CD14-positive monocyte (primary cell): ENCODE results near the gene PRCD. TPM values are rescaled to one million over a fixed set of nuclear protein-coding genes. Genes with fewer than 3 reads are reported as not detected.
A peak's percentile ranks its signal among the peaks of the same experiment; 100 is the strongest.

Experiments used
- DNase-seq, 3 donors: peaks; one replicate each; pipeline ENCODE4 v3.0.0-alpha.2; 2011 to 2022
- H2AFZ ChIP-seq: 2 replicates; pipeline ENCODE4 v1.6.0; 2012; ENCODE audit warnings: mild to moderate bottlenecking, low read depth, low read length, inconsistent platforms; ENCODE audit not compliant: insufficient read depth, poor library complexity, severe bottlenecking
- H3K27ac ChIP-seq, 2 donors: 1 replicate in 1 of 2; 2 replicates in 1 of 2; pipeline ENCODE4 v1.5.1; 2012 to 2013; ENCODE audit warnings: low read length in 2 of 2, control low read depth in 1 of 2, inconsistent platforms in 1 of 2, low read depth in 1 of 2, mild to moderate bottlenecking in 1 of 2
- H3K27me3 ChIP-seq, 2 donors: one replicate each; pipeline versions ENCODE4 v1.6.0 to v1.6.1; 2011 to 2013; ENCODE audit warnings: low read length in 2 of 2; ENCODE audit not compliant: control insufficient read depth in 2 of 2, insufficient read depth in 2 of 2
- H3K36me3 ChIP-seq, 2 donors: replicated peaks in 1 of 2; 1 replicate in 1 of 2; 2 replicates in 1 of 2; pipeline versions ENCODE4 v1.5.1 to v1.6.1; 2012 to 2013; ENCODE audit warnings: low read length in 2 of 2, control low read depth in 1 of 2, inconsistent platforms in 1 of 2, mild to moderate bottlenecking in 1 of 2; ENCODE audit not compliant: insufficient read depth in 2 of 2, control insufficient read depth in 1 of 2
- H3K4me1 ChIP-seq, 2 donors: 1 replicate in 1 of 2; 2 replicates in 1 of 2; pipeline versions ENCODE4 v1.5.1 to v1.6.1; 2012 to 2013; ENCODE audit warnings: low read length in 2 of 2, control low read depth in 1 of 2, inconsistent platforms in 1 of 2, mild to moderate bottlenecking in 1 of 2, moderate library complexity in 1 of 2; ENCODE audit not compliant: insufficient read depth in 2 of 2, control insufficient read depth in 1 of 2
- H3K4me2 ChIP-seq: replicated peaks from 2 replicates; pipeline ENCODE3; 2012; ENCODE audit warnings: low read length, moderate library complexity, mild to moderate bottlenecking; ENCODE audit not compliant: poor library complexity, severe bottlenecking; ENCODE audit errors: extremely low read depth
- H3K4me3 ChIP-seq, 3 experiments: fragments of 200-600 bp in 1 of 3; sonication (generic) in 1 of 3; replicated peaks in 1 of 3; 1 replicate in 2 of 3; 2 replicates in 1 of 3; pipeline ENCODE4 v1.5.1; 2011 to 2013; ENCODE audit warnings: low read length in 3 of 3, mild to moderate bottlenecking in 3 of 3, control low read depth in 2 of 3, low read depth in 2 of 3, inconsistent platforms in 1 of 3, moderate library complexity in 1 of 3
- H3K79me2 ChIP-seq: 2 replicates; pipeline ENCODE4 v1.6.0; 2012; ENCODE audit warnings: mild to moderate bottlenecking, control low read depth, inconsistent platforms, low read length, moderate library complexity; ENCODE audit not compliant: insufficient read depth
- H3K9ac ChIP-seq: 2 replicates; pipeline ENCODE4 v1.6.0; 2017; ENCODE audit warnings: low read length, mild to moderate bottlenecking; ENCODE audit not compliant: insufficient read depth, poor library complexity, severe bottlenecking
- H3K9me3 ChIP-seq, 2 donors: replicated peaks in 1 of 2; 1 replicate in 1 of 2; 2 replicates in 1 of 2; pipeline versions ENCODE4 v1.5.1 to v1.6.1; 2012 to 2013; ENCODE audit warnings: low read length in 2 of 2, control low read depth in 1 of 2; ENCODE audit not compliant: control insufficient read depth in 1 of 2, insufficient read depth in 1 of 2
- H4K20me1 ChIP-seq: 2 replicates; pipeline ENCODE4 v1.6.0; 2012; ENCODE audit warnings: mild to moderate bottlenecking, low read length, control low read depth, moderate library complexity; ENCODE audit not compliant: insufficient read depth
- H3K27ac Mint-ChIP-seq, 7 donors: one replicate each; pipeline ENCODE4 v1.8.0; 2020; ENCODE audit warnings: mild to moderate bottlenecking in 7 of 7, mixed read lengths in 7 of 7, moderate library complexity in 6 of 7, inconsistent platforms in 2 of 7
- H3K27me3 Mint-ChIP-seq, 3 donors: one replicate each; pipeline ENCODE4 v1.8.0; 2021 to 2022; ENCODE audit warnings: low read depth in 3 of 3, mild to moderate bottlenecking in 3 of 3, mixed read lengths in 3 of 3, moderate library complexity in 3 of 3, inconsistent platforms in 1 of 3
- H3K36me3 Mint-ChIP-seq, 2 donors: one replicate each; pipeline ENCODE4 v1.8.0; 2020; ENCODE audit warnings: mixed read lengths in 2 of 2, inconsistent platforms in 1 of 2, mild to moderate bottlenecking in 1 of 2
- H3K4me1 Mint-ChIP-seq: one replicate; pipeline ENCODE4 v1.8.0; 2020; ENCODE audit warnings: mild to moderate bottlenecking, mixed read lengths
- H3K4me3 Mint-ChIP-seq, 2 donors: one replicate each; pipeline ENCODE4 v1.8.0; 2020; ENCODE audit warnings: mild to moderate bottlenecking in 2 of 2, mixed read lengths in 2 of 2, moderate library complexity in 1 of 2
- H3K9me3 Mint-ChIP-seq, 7 donors: one replicate each; pipeline ENCODE4 v1.8.0; 2020 to 2022; ENCODE audit warnings: mixed read lengths in 7 of 7, mild to moderate bottlenecking in 6 of 7, moderate library complexity in 6 of 7, inconsistent platforms in 2 of 7
- WGBS: methylation state at CpG from one replicate; pipeline ENCODE4 v1.1.5; 2013; ENCODE audit warnings: missing lambda C conversion rate; ENCODE audit not compliant: insufficient coverage; 5-methylcytosine and 5-hydroxymethylcytosine counted together
- intact Hi-C, 2 donors: fragments of 100-400 bp; cut with micrococcal nuclease; formaldehyde crosslinking; loops; one replicate each; pipeline versions ENCODE4 v1.15.0 to v1.15.1; 2023
- polyA plus RNA-seq, 3 donors: library from polyadenylated mRNA; depleted of rRNA in 1 of 3; unstranded in 2 of 3; stranded (reverse) in 1 of 3; fragments of 300-500 nt in 2 of 3; fragments of >200 nt in 1 of 3; fragmentation: Illumina TruSeq in 2 of 3; gene quantifications; 1 replicate in 2 of 3; 2 replicates in 1 of 3; pipeline ENCODE4 v1.2.3, GENCODE V29; 2012 to 2021
- TF ChIP-seq, protein P1 (sequence below): fragments of 200-600 bp; IDR thresholded peaks from one replicate; pipeline ENCODE4 v1.8.0; 2022; ENCODE audit warnings: antibody characterized with exemption, mild to moderate bottlenecking

PRCD gene
- polyA plus RNA-seq, 3 donors = not detected

DNA sequence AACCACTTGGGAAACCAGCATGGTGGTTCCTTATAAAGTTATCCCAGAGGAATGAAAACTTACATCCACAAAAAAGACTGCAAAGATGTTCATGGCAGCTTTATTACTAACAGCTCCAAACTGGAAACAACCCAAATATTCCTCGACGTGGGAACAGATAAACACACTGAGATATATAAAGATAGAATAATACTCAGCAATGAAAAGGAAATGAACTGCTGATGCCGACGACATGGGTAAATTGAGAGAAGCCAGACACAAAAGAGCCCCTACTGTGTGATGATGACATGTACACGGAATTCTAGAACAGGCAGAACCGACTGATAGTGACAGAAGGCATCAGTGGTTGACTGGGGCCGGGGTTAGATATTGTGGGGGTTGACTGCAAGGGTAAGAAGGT, 9.7 kb downstream of the PRCD start:
- H3K4me1 Mint-ChIP-seq = peaks cover 25% of the 10 kb centered on the region
- H3K9me3 ChIP-seq = no peaks in the 10 kb centered on the region
- H3K4me1 ChIP-seq = peaks cover 18 to 23% of the 10 kb centered on the region in 2 donors
- no peak overlapping the region for H3K4me3 Mint-ChIP-seq
- H3K79me2 ChIP-seq = no peaks in the 10 kb centered on the region
- no CpG with 5 or more reads among the region's 7 CpGs for WGBS
- H2AFZ ChIP-seq = no peak overlapping the region
- peaks cover 0 to 2% (median 0%) of the 10 kb centered on the region in 7 donors for H3K9me3 Mint-ChIP-seq
- no peak overlapping the region for H3K9ac ChIP-seq
- no peak for DNase-seq
- H3K27me3 Mint-ChIP-seq = peaks cover 8 to 12% (median 9%) of the 10 kb centered on the region in 3 donors
- peaks cover 0 to 2% of the 10 kb centered on the region in 2 donors for H3K36me3 Mint-ChIP-seq
- no peak overlapping the region for H3K4me3 ChIP-seq
- no peaks in the 10 kb centered on the region for H4K20me1 ChIP-seq
- peaks cover 0 to 10% of the 10 kb centered on the region in 2 donors for H3K27me3 ChIP-seq
- no peaks in the 10 kb centered on the region for H3K36me3 ChIP-seq
- TF ChIP-seq, protein P1, sequence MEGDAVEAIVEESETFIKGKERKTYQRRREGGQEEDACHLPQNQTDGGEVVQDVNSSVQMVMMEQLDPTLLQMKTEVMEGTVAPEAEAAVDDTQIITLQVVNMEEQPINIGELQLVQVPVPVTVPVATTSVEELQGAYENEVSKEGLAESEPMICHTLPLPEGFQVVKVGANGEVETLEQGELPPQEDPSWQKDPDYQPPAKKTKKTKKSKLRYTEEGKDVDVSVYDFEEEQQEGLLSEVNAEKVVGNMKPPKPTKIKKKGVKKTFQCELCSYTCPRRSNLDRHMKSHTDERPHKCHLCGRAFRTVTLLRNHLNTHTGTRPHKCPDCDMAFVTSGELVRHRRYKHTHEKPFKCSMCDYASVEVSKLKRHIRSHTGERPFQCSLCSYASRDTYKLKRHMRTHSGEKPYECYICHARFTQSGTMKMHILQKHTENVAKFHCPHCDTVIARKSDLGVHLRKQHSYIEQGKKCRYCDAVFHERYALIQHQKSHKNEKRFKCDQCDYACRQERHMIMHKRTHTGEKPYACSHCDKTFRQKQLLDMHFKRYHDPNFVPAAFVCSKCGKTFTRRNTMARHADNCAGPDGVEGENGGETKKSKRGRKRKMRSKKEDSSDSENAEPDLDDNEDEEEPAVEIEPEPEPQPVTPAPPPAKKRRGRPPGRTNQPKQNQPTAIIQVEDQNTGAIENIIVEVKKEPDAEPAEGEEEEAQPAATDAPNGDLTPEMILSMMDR = no peak
- no peak overlapping the region for H3K4me2 ChIP-seq
- intact Hi-C loops = no loop called here
- H3K27ac ChIP-seq = no peak overlapping the region
- no peak overlapping the region for H3K27ac Mint-ChIP-seq

DNA sequence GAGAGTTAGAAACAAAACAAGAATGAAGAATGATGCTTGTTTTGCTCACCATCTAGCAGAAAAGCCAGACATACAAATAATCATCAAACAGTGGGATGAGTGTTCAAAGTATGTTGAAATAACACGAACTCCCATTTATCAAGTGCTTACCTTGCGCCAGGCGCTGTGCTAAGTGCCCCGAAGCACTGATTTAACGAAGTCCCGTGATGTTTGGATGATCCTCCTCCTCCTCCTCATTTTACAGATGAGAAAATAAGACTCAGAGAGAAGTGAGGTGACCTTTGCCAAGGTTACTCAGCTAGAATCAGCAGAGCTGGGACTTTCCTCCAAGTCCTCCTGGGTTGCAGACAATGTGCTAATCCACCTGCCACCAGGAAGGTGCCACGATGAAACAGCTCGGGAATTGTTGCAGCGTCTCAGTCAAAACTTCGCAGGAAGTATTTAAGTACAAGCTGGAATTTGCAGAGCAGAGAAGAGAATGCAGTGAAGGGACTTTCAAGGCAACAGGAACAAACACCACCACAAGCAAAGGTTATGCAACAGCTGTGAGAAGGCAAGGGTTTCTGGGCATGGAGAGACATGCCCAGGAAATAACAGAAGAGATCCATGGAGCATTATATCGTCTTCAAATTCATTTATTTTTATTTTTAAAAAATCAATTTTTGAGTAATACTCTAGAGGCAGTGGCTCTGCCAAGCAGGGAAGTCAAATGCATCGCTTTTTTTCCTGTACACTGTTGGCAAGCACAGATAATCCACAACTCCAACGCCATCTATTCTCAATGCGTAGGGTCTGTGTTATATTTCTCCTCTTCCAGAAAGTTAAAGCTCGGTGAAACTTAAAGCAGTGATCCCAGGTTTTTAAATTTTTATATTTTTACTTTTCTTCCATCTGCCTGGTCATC, 11.1 kb downstream of the PRCD start:
- DNase-seq = peak; percentile 59 to 82 (median 63)
- 22% methylated on average over 6 of the region's 15 CpGs for WGBS
- Histone ChIP-seq H3K4me2 (peak overlapping the region; percentile 57), H4K20me1 (no peaks in the 10 kb centered on the region), H3K36me3 (no peaks in the 10 kb centered on the region), H3K9me3 (no peaks in the 10 kb centered on the region), H3K4me1 (peaks cover 18 to 23% of the 10 kb centered on the region in 2 donors), H3K27ac (peak overlapping the region; percentile 36 to 82), H3K4me3 (peak overlapping the region in 2 of 3 experiments; percentile 42 to 58), H3K27me3 (no peaks in the 10 kb centered on the region), H3K9ac (peak overlapping the region; percentile 35), H2AFZ (peak overlapping the region; percentile 50), H3K79me2 (no peaks in the 10 kb centered on the region)
- Mint-ChIP-seq H3K4me1 (peaks cover 23% of the 10 kb centered on the region), H3K36me3 (peaks cover 2% of the 10 kb centered on the region in 2 donors), H3K4me3 (peak overlapping the region; percentile 72 to 95), H3K27me3 (peaks cover 0 to 3% (median 0%) of the 10 kb centered on the region in 3 donors), H3K27ac (peak overlapping the region; percentile 82 to 91 (median 89)), H3K9me3 (no peaks in the 10 kb centered on the region)
- TF ChIP-seq, protein P1 = no peak
- intact Hi-C loops = loop anchor here in 1 of 2 donors (5.0 kb wide), 1 partner anchor 36 kb away; the partner anchor contains the start of gene ST6GALNAC2
